Psoas muscle (tissue), 8 donors: ENCODE data around the gene LNPEP. TPM values are rescaled to one million over a fixed set of nuclear protein-coding genes. Genes with fewer than 3 reads are reported as not detected.
A peak's percentile ranks its signal among the peaks of the same experiment; 100 is the strongest.

Experiments
- ATAC-seq, 4 donors: fragments of 200-7000 bp; cut with Tn5 transposase; one replicate each; pipeline ENCODE4 v1.9.1; 2020; ENCODE audit warnings: moderate library complexity in 3 of 4, mild to moderate bottlenecking in 2 of 4
- DNase-seq, 2 donors: peaks; one replicate each; pipeline ENCODE4 v3.0.0-alpha.2; 2020
- H3K27ac ChIP-seq: fragments of 200-600 bp; one replicate; pipeline ENCODE4 v1.8.0; 2022
- H3K27me3 ChIP-seq, 3 donors: fragments of 200-600 bp in 1 of 3; one replicate each; pipeline versions ENCODE4 v1.6.1 to v1.8.0; 2013 to 2022; ENCODE audit warnings: low read length in 2 of 3, mild to moderate bottlenecking in 2 of 3, moderate library complexity in 1 of 3; ENCODE audit not compliant: insufficient read depth in 3 of 3
- H3K36me3 ChIP-seq, 2 donors: fragments of 200-600 bp in 1 of 2; one replicate each; pipeline versions ENCODE4 v1.6.1 to v1.8.0; 2013 to 2022; ENCODE audit warnings: low read depth in 1 of 2, mild to moderate bottlenecking in 1 of 2, moderate library complexity in 1 of 2; ENCODE audit not compliant: insufficient read depth in 1 of 2
- H3K4me1 ChIP-seq: fragments of 200-600 bp; one replicate; pipeline ENCODE4 v1.8.0; 2022
- H3K4me3 ChIP-seq: fragments of 200-600 bp; one replicate; pipeline ENCODE4 v1.8.0; 2022; ENCODE audit warnings: mild to moderate bottlenecking
- H3K9me3 ChIP-seq: fragments of 200-600 bp; one replicate; pipeline ENCODE4 v1.8.0; 2022
- WGBS, 3 donors: extraction: QIAGEN DNeasy Blood & Tissue Kit; methylation state at CpG; one replicate each; pipeline versions ENCODE4 v1.1.6 to v1.1.7; 2013; 5-methylcytosine and 5-hydroxymethylcytosine counted together
- intact Hi-C, 2 donors: fragments of 100-400 bp; cut with DNase I; formaldehyde crosslinking; loops; one replicate each; pipeline versions ENCODE4 v1.11.0 to v1.14.2; 2022
- polyA plus RNA-seq, 3 donors: library from polyadenylated mRNA; stranded (reverse); fragments of 200-250 nt; gene quantifications; one replicate each; pipeline ENCODE4 v1.2.3, GENCODE V29; 2013
- total RNA-seq, 4 donors: library from RNA; stranded (reverse); fragmentation: NEBNext Ultra II Directional in 2 of 4; extraction: Animal tissue kit (Norgen Biotek cat#: 25700) in 2 of 4; gene quantifications; one replicate each; pipeline versions ENCODE4 v1.2.1 to v1.2.4, GENCODE V29; 2021 to 2023
- TF ChIP-seq, protein P1 (sequence below): fragments of 200-600 bp; IDR thresholded peaks from one replicate; pipeline ENCODE4 v1.8.0; 2022; ENCODE audit warnings: antibody characterized with exemption
- donor health status: healthy with polysubstance abuse.
- donor health status: DM: no; HTN: no; CAD: no; lungs with moderate emphysema.
- donor health status: Bipolar disorder and iron deficiency.
- donor health status: healthy.
- donor health status: DM: yes; HTN: yes; CAD: no.
- donor health status: DM: no; HTN: no; CAD: no.
- donor health status: DM: no; HTN: no; CAD: no.
- donor health status: DM: yes; HTN: yes; CAD: no.

LNPEP gene
- total and polyA plus RNA-seq, 7 donors: 4.1 to 62.8 (median 30.4) TPM

DNA sequence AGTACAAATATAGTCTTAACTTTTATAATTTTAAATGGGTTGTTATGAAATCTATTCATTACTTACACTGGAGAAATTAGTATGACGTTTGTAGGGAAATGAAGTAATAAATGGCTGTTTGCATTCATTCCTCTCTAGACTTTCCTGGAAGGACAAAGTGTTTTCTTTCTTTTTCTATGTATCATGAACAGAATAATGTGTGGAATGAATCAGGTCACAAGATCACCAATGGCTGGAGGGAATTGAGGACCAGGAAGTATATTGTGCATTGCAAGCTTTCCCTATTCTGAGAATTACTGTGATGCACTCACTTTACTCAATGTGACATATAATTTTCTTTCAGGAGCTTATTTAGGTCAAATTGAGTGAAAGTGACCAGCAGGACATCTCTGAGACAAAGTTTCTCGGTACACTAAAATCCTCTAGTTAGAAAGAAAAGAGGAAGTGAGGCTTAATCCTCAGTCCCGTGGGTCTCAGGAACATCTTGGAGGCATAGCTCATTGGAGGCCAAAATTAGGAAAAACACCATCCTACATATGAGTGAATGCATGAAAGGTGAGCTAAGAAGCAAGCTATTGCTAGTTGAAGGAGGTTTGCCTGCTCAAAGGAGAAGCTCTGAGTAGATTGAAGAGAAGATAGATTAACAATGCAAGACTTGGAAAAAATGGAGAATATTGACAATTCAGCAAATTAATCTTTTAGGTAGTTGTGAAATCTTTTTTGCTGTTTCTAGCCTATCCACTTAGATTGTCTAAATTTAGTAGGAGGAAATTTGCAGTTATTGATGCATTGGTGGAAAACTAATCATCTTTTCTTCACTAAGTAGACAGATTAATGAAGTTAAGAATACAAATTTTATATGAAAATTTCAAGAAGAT is 31.6 kb upstream of the LNPEP start:
- DNase-seq (no peak), ATAC-seq (no peak)
- H3K4me3 ChIP-seq: no peak overlapping the region
- WGBS, 3 donors: 69 to 72% (median 70%) methylated on average over 3 of the region's 3 CpGs
- no peaks in the 10 kb centered on the region for H3K9me3 ChIP-seq
- H3K4me1 ChIP-seq: peaks cover 9% of the 10 kb centered on the region
- no peak overlapping the region for H3K27ac ChIP-seq
- intact Hi-C loops: no loop called here
- peaks cover 0 to 31% of the 10 kb centered on the region in 2 donors for H3K36me3 ChIP-seq
- no peaks in the 10 kb centered on the region for H3K27me3 ChIP-seq
- TF ChIP-seq, protein P1, sequence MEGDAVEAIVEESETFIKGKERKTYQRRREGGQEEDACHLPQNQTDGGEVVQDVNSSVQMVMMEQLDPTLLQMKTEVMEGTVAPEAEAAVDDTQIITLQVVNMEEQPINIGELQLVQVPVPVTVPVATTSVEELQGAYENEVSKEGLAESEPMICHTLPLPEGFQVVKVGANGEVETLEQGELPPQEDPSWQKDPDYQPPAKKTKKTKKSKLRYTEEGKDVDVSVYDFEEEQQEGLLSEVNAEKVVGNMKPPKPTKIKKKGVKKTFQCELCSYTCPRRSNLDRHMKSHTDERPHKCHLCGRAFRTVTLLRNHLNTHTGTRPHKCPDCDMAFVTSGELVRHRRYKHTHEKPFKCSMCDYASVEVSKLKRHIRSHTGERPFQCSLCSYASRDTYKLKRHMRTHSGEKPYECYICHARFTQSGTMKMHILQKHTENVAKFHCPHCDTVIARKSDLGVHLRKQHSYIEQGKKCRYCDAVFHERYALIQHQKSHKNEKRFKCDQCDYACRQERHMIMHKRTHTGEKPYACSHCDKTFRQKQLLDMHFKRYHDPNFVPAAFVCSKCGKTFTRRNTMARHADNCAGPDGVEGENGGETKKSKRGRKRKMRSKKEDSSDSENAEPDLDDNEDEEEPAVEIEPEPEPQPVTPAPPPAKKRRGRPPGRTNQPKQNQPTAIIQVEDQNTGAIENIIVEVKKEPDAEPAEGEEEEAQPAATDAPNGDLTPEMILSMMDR: no peak

DNA sequence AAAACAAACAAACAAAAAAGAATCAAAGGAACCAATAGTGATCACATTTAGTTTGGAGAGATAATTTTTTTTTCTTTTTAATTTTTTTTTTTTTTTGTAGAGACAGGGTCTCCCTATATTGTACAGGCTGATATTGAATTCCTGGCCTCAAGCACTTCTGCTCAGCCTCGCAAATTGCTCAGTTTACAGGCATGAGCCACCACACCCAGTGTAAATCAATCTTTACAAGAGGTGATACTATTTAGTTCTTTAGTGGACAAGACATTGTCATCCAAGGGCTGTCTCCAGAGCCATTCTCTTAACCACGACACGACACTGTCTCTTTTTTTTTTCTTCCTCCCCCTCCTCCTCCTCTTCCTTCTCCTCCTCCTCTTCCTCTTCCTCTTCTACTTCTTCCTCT is 30.0 kb upstream of the LNPEP start:
- no peaks in the 10 kb centered on the region for H3K27me3 ChIP-seq
- H3K36me3 ChIP-seq: peaks cover 0 to 31% of the 10 kb centered on the region in 2 donors
- intact Hi-C loops: no loop called here
- no peak overlapping the region for H3K4me3 ChIP-seq
- TF ChIP-seq, protein P1: no peak
- 77 to 100% (median 80%) methylated on average over 3 of the region's 3 CpGs for WGBS, 3 donors
- H3K27ac ChIP-seq: no peak overlapping the region
- no peak for DNase-seq
- ATAC-seq: no peak
- peaks cover 19% of the 10 kb centered on the region for H3K4me1 ChIP-seq
- H3K9me3 ChIP-seq: no peaks in the 10 kb centered on the region

GRCh38 chr5:96909003-96909402 is 26.9 kb upstream of the LNPEP start:
- 29 to 77% (median 29%) methylated on average over 4 of the region's 4 CpGs for WGBS, 3 donors
- ATAC-seq: peak in 1 of 4 donors; percentile 37
- intact Hi-C loops: no loop called here
- no peaks in the 10 kb centered on the region for H3K27me3 ChIP-seq
- DNase-seq: no peak
- peaks cover 0 to 5% of the 10 kb centered on the region in 2 donors for H3K36me3 ChIP-seq
- peaks cover 19% of the 10 kb centered on the region for H3K4me1 ChIP-seq
- peak overlapping the region; percentile 82 for H3K27ac ChIP-seq
- no peaks in the 10 kb centered on the region for H3K9me3 ChIP-seq
- no peak overlapping the region for H3K4me3 ChIP-seq
- TF ChIP-seq, protein P1: no peak

DNA sequence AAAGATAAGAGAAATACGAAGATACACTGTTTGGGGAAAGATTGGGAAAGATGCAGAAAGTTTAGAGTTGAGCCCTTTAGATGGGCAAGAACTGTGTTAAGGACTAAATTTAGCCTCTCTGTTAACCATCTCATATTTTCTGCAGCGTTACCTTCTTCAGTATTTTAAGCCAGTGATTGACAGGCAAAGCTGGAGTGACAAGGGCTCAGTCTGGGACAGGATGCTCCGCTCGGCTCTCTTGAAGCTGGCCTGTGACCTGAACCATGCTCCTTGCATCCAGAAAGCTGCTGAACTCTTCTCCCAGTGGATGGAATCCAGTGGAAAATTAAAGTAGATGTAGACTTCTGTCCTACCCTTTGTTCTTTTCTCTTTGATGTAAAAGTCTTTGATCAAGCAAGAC is 26.4 kb upstream of the LNPEP start:
- H3K27me3 ChIP-seq: no peaks in the 10 kb centered on the region
- H3K27ac ChIP-seq: peak overlapping the region; percentile 82
- H3K4me1 ChIP-seq: peaks cover 19% of the 10 kb centered on the region
- no peak overlapping the region for H3K4me3 ChIP-seq
- 26 to 51% (median 34%) methylated on average over 4 of the region's 4 CpGs for WGBS, 3 donors
- TF ChIP-seq, protein P1: no peak
- H3K9me3 ChIP-seq: no peaks in the 10 kb centered on the region
- intact Hi-C loops: no loop called here
- peaks cover 0 to under 1% of the 10 kb centered on the region in 2 donors for H3K36me3 ChIP-seq
- ATAC-seq: peak; percentile 99 to 100 (median 100)
- peak; percentile 28 to 70 for DNase-seq
